Inferior parietal cortex (tissue), 1 donor: Measurements from ENCODE around the gene CLDN15.
"Not testable (repeated sequence)": the region's sequence is repeated elsewhere in the genome, so short reads cannot be mapped to it uniquely, and the experiment has no call there.

Experiments
- DNase-seq: peaks from one replicate; pipeline ENCODE4 v3.0.0-alpha.2; 2016; ENCODE audit errors: extremely low spot score

CLDN15 gene

GRCh38 chr7:101222275-101222830 is 15.2 kb downstream of the CLDN15 start:
- no peak for DNase-seq

- no peak for DNase-seq
These were observed 17.3 kb downstream of the CLDN15 start for GRCh38 chr7:101220295-101220694.

GRCh38 chr7:101218236-101219125 is 19.1 kb downstream of the CLDN15 start:
- DNase-seq = no peak

- peak; percentile 100 for DNase-seq
These were observed 20.0 kb downstream of the CLDN15 start, which contains the start of the genes PLOD3 and ZNHIT1 for GRCh38 chr7:101217388-101218235. PLOD3 (minus strand) TSS chr7:101217581; CDS start chr7:101217274, 307 bp downstream. ZNHIT1 (plus strand) TSS chr7:101218165; CDS start chr7:101218196, 31 bp downstream.

- no peak for DNase-seq
These were observed 20.7 kb downstream of the CLDN15 start for GRCh38 chr7:101216860-101217387.

GRCh38 chr7:101216001-101216859 is 21.4 kb downstream of the CLDN15 start:
- DNase-seq = no peak

GRCh38 chr7:101212014-101212413 is 25.6 kb downstream of the CLDN15 start:
- no peak for DNase-seq

GRCh38 chr7:101211501-101211900 is 26.1 kb downstream of the CLDN15 start:
- no peak for DNase-seq

- DNase-seq = no peak
These were observed 27.5 kb downstream of the CLDN15 start for GRCh38 chr7:101210143-101210542.

GRCh38 chr7:101208794-101209193 is 28.8 kb downstream of the CLDN15 start:
- DNase-seq = no peak

GRCh38 chr7:101207459-101207858 is 30.1 kb downstream of the CLDN15 start:
- no peak for DNase-seq

- DNase-seq = no peak
These were observed 30.9 kb downstream of the CLDN15 start for GRCh38 chr7:101206665-101207042.

GRCh38 chr7:101205901-101206664 is 31.5 kb downstream of the CLDN15 start:
- no peak for DNase-seq

- DNase-seq = not testable (repeated sequence)
These were observed 33.6 kb downstream of the CLDN15 start for GRCh38 chr7:101203740-101204738.

GRCh38 chr7:101202603-101202918 is 35.0 kb downstream of the CLDN15 start:
- DNase-seq = no peak

- no peak for DNase-seq
These were observed 35.7 kb downstream of the CLDN15 start for GRCh38 chr7:101201695-101202602.

GRCh38 chr7:101200862-101201599 is 36.6 kb downstream of the CLDN15 start, which contains the start of gene MOGAT3:
MOGAT3 (minus strand) TSS chr7:101201036; CDS start chr7:101200854, 182 bp downstream.
- no peak for DNase-seq
